GM18868 (cell line): ENCODE measurements around the gene DAPK1.

ENCODE experiments used
- ATAC-seq: cut with Tn5 transposase; IDR thresholded peaks from one replicate; pipeline ENCODE4 v1.9.1; 2021; ENCODE audit warnings: mild to moderate bottlenecking, moderate library complexity; ENCODE audit not compliant: unreplicated experiment

DAPK1 gene

DNA sequence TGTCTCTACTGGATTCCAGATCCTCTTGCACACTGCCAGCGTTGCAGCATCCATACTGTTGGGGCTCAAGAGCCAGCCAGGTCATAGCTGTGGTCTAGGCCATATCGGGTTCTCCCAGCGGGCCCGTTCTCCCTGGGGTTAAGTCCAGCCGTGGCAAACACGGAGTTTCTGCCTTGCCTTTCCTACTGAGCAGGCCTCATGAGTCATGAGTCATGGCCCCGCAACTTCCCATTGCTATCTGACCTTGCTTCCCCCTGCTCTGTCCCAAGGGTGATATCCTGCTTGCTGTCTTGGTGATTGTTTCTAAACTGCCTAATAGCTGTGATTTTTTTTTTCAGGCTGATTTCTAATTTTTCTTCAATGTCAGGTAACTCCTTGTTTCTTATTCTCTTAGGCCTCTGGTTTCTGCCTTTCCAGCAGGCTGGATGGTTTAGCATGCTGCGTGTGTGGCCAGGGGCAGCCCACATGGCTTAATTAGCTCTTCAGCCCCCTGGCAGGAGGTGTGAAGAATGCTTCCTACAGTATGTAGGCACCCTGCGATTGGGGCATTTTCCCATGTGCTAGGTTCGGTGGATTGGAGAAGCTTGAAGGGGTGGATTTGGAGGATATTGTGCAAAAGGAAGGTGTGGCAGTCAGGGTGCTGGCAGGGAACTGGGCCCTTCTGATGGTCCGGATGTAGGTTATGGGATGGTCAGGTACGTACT is 18.7 kb downstream of the DAPK1 start:
- ATAC-seq, result no peak

- ATAC-seq, result no peak
Observed at GRCh38 chr9:87516926-87517290, 19.2 kb downstream of the DAPK1 start.

GRCh38 chr9:87517732-87518131 is 20.1 kb downstream of the DAPK1 start:
- ATAC-seq, result peak; percentile 37

GRCh38 chr9:87518702-87519335 is 21.2 kb downstream of the DAPK1 start:
- ATAC-seq, result no peak

DNA sequence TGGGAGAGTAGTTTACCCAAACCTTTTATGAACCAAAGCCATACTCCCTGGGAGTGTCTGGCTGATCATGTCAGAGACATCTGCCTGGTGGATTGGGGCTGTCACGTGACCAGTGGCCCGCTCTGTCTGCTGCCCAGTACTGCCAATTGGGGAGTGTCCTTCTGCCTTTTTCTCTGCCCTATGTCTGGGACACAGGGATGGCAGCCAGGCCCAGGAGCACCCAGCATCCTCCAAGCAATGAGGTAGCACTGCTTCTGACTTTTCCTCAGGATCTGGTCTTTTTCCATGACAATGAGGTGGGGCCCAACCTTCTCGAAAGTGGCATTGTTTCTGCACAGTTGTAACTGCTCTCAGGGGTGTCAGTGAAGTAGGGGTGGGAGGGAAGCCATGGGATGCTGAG is 21.8 kb downstream of the DAPK1 start:
- ATAC-seq, result no peak

- no peak for ATAC-seq
Observed at GRCh38 chr9:87520172-87520683, 22.6 kb downstream of the DAPK1 start.

GRCh38 chr9:87521834-87522233 is 24.2 kb downstream of the DAPK1 start:
- ATAC-seq, result no peak

DNA sequence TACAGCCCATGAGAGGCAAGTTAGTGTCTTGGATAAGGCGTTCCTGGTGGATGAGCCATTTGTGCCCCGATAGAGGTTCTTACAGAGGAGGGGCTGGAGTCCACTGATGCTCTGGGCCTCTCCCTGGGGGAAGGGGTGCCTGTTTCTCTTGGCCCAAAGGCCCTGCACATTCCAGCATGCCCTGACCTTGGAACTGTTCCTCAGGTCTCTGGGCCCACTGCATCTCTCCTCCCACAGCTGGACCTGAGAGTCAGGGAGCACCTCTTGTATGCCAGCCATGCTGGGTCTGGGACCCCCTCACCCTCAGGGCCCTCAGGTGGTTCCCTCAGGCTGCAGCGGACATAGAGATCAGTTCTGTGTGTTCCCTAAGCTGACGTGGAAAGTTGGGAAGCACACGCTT is 26.4 kb downstream of the DAPK1 start:
- no peak for ATAC-seq

GRCh38 chr9:87525546-87526303 is 28.1 kb downstream of the DAPK1 start:
- ATAC-seq, result no peak

DNA sequence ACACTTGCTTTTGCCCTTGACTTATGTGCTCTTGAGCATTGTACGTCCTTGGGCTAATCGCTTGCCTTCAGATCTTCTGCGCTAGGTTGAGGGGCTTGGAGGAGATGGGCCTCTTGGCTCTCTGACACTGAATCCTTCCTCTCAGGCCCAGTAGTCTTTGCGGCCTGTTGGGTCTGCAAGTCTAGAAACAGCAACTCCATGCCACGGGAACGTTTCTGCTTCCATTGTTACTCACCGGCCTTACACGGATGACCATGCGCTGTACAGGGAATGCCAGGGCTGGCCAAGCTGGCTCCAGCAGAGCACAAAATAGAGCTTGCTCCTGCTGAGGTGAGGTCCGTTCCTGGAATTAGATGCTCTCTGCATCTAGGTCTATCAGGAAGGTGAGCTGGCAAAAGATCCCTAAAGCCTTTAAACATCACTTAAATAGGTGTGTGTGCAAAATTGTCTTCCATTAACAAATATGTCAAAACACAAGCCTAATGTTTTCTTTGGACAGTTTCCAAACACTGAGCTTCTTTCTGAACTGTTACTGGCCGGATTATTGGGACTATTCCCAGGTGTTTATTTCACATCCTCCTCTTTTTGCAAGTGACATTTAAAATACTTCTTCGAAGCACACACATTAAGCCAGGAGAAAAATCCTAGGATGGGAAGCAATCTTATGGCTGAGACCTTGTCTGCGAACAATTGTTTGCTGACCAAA is 29.7 kb downstream of the DAPK1 start:
- ATAC-seq, result no peak

DNA sequence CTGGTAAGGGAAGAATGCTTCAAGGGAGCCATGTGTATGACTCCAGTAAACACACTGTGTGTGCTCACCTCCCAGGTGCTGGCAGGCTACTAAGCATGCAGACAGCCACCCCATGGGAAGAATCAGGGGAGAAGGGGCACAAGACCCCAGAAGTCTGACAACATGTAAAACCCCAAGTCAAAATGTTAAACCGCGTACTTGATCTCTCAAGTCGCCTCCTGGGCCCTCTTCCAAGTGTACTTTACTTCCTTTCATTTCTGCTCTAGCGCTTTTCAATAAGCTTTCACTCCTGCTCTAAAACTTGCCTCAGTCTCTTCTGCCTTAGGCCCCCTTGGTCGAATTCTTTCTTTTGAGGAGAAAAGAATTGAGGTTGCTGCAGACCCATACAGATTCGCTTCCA is 31.3 kb downstream of the DAPK1 start:
- no peak for ATAC-seq

GRCh38 chr9:87529671-87530070 is 32.0 kb downstream of the DAPK1 start:
- no peak for ATAC-seq

DNA sequence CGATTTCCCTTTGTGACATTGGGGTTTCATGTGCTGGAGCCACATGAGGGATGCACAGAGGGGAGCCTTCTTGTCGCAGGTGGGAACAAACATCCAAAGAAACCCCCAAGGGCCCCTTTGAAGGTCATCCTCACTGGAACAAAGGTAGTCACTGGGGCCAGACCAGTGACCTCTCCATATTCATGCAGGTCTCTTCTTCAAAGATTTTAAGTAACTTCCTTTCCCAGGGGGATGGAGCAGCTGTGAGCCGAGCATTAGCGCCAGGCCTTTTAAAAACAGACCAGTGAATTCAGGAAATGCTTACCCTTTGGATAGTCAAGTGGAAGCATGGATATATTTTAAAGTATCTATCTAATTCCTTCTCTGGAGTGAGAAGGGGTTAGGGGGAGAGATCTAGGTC is 33.0 kb downstream of the DAPK1 start:
- ATAC-seq, result no peak

- ATAC-seq, result no peak
Observed at GRCh38 chr9:87531370-87532295, 34.0 kb downstream of the DAPK1 start.

- ATAC-seq, result no peak
Observed at GRCh38 chr9:87533271-87533670, 35.6 kb downstream of the DAPK1 start.

DNA sequence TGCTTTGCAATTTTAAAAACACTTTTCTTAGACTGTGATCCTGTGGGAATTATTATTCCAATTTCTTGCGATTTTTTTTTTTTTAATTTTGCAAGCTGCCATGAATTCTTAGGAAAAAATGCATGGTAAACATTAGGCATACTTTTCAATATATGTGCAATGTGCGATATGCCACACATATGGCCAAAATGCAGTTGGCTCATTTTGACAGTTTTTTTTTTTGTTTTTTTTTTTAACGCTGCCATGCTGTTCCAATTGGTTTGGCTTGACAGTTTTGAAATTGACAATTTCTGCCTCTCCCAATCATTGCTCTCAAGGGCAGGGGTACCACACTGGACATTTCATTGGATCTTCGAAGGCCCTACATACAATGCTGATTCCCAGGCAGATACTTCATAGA is 36.4 kb downstream of the DAPK1 start:
- ATAC-seq, result no peak

DNA sequence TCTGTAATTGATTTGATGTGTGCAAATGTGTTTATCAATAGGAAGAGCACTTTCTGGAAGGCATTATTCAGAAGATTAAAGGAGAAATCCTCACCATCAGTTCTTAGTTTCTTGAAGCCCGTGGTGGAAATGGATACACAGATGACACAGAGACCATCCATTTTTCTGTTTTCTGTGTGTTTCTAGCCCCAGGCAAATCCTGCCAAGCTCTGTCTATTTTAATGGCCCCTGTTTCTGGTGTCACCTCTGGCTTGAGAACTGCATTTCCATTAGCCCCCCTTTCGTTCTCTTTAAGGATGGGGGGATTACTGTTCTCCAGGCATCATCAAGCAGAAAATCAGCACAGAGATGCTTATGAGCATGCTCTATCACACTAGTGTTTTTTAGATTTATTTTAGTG is 37.3 kb downstream of the DAPK1 start:
- no peak for ATAC-seq

DNA sequence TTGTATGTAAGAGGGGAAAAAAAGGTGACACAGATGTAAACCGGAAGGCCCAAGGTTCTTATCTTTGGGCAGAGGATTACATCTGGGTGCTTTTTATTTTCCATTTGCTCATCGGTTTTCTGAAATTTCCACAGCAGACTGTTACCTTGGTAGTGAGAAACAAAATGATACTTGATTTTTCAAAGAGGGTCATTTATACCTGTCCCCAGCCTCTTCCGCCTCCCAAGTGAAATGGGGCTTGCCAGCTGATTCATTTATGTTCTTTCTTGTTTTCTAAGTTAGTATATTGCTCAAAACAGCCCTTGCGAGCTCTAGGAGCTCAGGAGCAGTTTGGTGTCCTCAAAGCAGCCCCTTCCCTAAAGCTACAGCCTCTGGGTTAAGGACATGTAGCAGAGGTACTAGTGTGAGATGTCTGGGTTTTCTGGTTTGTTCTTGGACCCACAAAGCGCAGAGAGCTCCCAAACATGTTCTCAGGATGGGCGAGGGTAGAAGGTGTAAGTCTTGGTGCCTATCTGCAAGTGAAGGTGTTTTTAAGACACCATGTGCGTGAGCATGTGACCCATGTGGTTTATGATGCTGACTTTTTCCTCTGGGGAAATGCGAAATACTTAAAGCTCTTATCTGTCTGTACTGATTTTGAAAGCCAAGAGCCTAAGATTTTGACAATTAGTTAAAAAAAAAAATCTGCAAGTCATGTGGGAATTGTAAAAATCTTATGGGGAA is 38.3 kb downstream of the DAPK1 start:
- peak; percentile 83 for ATAC-seq

- ATAC-seq, result no peak
Observed at GRCh38 chr9:87537625-87538024, 40.0 kb downstream of the DAPK1 start.
